Measurements from ENCODE around the gene JADE1.

Gene JADE1

GRCh38 chr4:128850252-128850651, 40.8 kb downstream of the JADE1 start:
- Histone ChIP-seq H3K27ac (ENCODE audit: extremely low read depth, low read depth, low read length) (no peak overlapping the region), H3K9me3 (ENCODE audit: control insufficient read depth, insufficient read depth, low read depth, low read length) (no peaks in the 10 kb centered on the region), H3K4me3 (ENCODE audit: low read depth, low read length) (no peak overlapping the region), H3K36me3 (ENCODE audit: control insufficient read depth in 2 of 2, insufficient read depth in 1 of 2, low read length in 2 of 2) (peaks cover 0 to 96% of the 10 kb centered on the region in 2 experiments), H3K4me1 (ENCODE audit: control insufficient read depth, insufficient read depth, low read length) (no peaks in the 10 kb centered on the region)
- CTCF ChIA-PET: no interaction called here
- no peak for TF ChIP-seq MYNN (tag by site-specific recombination; IDR thresholded peaks at IDR 0.05; ENCODE audit: borderline replicate concordance)
- no peak for TF ChIP-seq ZNF174 (tag by site-specific recombination; IDR thresholded peaks at IDR 0.05)
- no peak for TF ChIP-seq ZNF561 (tag by site-specific recombination; IDR thresholded peaks at IDR 0.05; ENCODE audit: borderline replicate concordance)
- TF ChIP-seq SCRT2 (tag by site-specific recombination; IDR thresholded peaks at IDR 0.05): peak; percentile 72
- TF ChIP-seq SCRT1 (tag by site-specific recombination; IDR thresholded peaks at IDR 0.05; ENCODE audit: borderline replicate concordance): peak; percentile 71; the same call in 1 of the 2 replicates
- no peak for TF ChIP-seq ZNF585B (tag by site-specific recombination; IDR thresholded peaks at IDR 0.05)
- no peak for TF ChIP-seq GFI1B (tag by site-specific recombination; IDR thresholded peaks at IDR 0.05)
- no peak for TF ChIP-seq ZNF510 (tag by site-specific recombination; IDR thresholded peaks at IDR 0.05; ENCODE audit: insufficient replicate concordance)
- TF ChIP-seq ZFP37 (tag by site-specific recombination; IDR thresholded peaks at IDR 0.05): no peak
- TF ChIP-seq, protein P1, sequence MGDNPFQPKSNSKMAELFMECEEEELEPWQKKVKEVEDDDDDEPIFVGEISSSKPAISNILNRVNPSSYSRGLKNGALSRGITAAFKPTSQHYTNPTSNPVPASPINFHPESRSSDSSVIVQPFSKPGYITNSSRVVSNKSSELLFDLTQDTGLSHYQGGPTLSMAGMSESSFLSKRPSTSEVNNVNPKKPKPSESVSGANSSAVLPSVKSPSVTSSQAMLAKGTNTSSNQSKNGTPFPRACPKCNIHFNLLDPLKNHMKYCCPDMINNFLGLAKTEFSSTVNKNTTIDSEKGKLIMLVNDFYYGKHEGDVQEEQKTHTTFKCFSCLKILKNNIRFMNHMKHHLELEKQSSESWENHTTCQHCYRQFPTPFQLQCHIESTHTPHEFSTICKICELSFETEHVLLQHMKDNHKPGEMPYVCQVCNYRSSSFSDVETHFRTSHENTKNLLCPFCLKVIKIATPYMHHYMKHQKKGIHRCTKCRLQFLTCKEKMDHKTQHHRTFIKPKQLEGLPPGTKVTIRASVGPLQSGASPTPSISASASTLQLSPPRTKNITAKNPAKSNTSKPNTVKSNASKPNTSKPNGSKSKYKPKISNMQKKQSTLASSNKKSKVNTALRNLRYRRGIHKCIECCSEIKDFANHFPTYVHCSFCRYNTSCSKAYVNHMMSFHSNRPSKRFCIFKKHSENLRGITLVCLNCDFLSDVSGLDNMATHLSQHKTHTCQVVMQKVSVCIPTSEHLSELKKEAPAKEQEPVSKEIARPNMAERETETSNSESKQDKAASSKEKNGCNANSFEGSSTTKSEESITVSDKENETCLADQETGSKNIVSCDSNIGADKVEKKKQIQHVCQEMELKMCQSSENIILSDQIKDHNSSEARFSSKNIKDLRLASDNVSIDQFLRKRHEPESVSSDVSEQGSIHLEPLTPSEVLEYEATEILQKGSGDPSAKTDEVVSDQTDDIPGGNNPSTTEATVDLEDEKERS (tag by site-specific recombination; IDR thresholded peaks at IDR 0.05): no peak
- TF ChIP-seq TRIM28 (IDR thresholded peaks at IDR 0.05; ENCODE audit: borderline replicate concordance, low read length): no peak
- no peak for TF ChIP-seq ZNF530 (tag by site-specific recombination; IDR thresholded peaks at IDR 0.05; ENCODE audit: low read depth)
- no peak for TF ChIP-seq GLIS1 (tag by site-specific recombination; IDR thresholded peaks at IDR 0.05)
- no peak for TF ChIP-seq RBAK (tag by site-specific recombination; IDR thresholded peaks at IDR 0.05)
- TF ChIP-seq ZNF202 (tag by site-specific recombination; IDR thresholded peaks at IDR 0.05; ENCODE audit: borderline replicate concordance): no peak
- TF ChIP-seq ZNF791 (tag by site-specific recombination; IDR thresholded peaks at IDR 0.05): no peak
- POLR2A ChIA-PET: no interaction called here

GRCh38 chr4:128853741-128854140, 44.2 kb downstream of the JADE1 start:
- Histone ChIP-seq H3K4me1 (ENCODE audit: control insufficient read depth, insufficient read depth, low read length) (no peaks in the 10 kb centered on the region), H3K36me3 (ENCODE audit: control insufficient read depth in 2 of 2, insufficient read depth in 1 of 2, low read length in 2 of 2) (peaks cover 0 to 95% of the 10 kb centered on the region in 2 experiments), H3K9me3 (ENCODE audit: control insufficient read depth, insufficient read depth, low read depth, low read length) (no peaks in the 10 kb centered on the region), H3K4me3 (ENCODE audit: low read depth, low read length) (no peak overlapping the region), H3K27ac (ENCODE audit: extremely low read depth, low read depth, low read length) (no peak overlapping the region)
- TF ChIP-seq ZNF311 (tag by site-specific recombination; IDR thresholded peaks at IDR 0.05; ENCODE audit: borderline replicate concordance) (no peak), HOXA7 (CRISPR knock-in tag; IDR thresholded peaks at IDR 0.05; ENCODE audit: borderline replicate concordance) (no peak), ZNF747 (tag by site-specific recombination; IDR thresholded peaks at IDR 0.05) (no peak), SCRT2 (tag by site-specific recombination; IDR thresholded peaks at IDR 0.05) (no peak; the same call in 1 of the 2 replicates), BCL11A (tag by site-specific recombination; IDR thresholded peaks at IDR 0.05; ENCODE audit: low read depth) (no peak), HOXC10 (CRISPR knock-in tag; IDR thresholded peaks at IDR 0.05) (no peak), ZNF623 (tag by site-specific recombination; IDR thresholded peaks at IDR 0.05) (no peak), ZNF658 (tag by site-specific recombination; IDR thresholded peaks at IDR 0.05) (no peak), ZNF473 (tag by site-specific recombination; IDR thresholded peaks at IDR 0.05) (no peak), ZSCAN23 (tag by site-specific recombination; IDR thresholded peaks at IDR 0.05) (no peak), ATF2 (tag by site-specific recombination; IDR thresholded peaks at IDR 0.05; ENCODE audit: low read depth) (no peak), AEBP2 (tag by site-specific recombination; IDR thresholded peaks at IDR 0.05; ENCODE audit: borderline replicate concordance) (no peak), ZNF777 (tag by site-specific recombination; IDR thresholded peaks at IDR 0.05; ENCODE audit: borderline replicate concordance) (no peak)
- TF ChIP-seq, protein P2, sequence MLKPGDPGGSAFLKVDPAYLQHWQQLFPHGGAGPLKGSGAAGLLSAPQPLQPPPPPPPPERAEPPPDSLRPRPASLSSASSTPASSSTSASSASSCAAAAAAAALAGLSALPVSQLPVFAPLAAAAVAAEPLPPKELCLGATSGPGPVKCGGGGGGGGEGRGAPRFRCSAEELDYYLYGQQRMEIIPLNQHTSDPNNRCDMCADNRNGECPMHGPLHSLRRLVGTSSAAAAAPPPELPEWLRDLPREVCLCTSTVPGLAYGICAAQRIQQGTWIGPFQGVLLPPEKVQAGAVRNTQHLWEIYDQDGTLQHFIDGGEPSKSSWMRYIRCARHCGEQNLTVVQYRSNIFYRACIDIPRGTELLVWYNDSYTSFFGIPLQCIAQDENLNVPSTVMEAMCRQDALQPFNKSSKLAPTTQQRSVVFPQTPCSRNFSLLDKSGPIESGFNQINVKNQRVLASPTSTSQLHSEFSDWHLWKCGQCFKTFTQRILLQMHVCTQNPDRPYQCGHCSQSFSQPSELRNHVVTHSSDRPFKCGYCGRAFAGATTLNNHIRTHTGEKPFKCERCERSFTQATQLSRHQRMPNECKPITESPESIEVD (tag by site-specific recombination; IDR thresholded peaks at IDR 0.05): no peak
- ChIA-PET POLR2A (no interaction called here), CTCF (interaction anchor here (0.6 to 0.9 kb wide), 2 partner anchors 9 to 49 kb away, joined by 4 to 6 read pairs; no protein-coding TSS in a partner anchor)

Measured in HEK293 (cell line).